ENCODE results near the gene PSMD12.
"Not testable (repeated sequence)": the region's sequence is repeated elsewhere in the genome, so short reads cannot be mapped to it uniquely, and the experiment has no call there.

PSMD12 gene
- long read RNA-seq, donor 1, full-length matches to known transcripts, result 16 of 16 reads
- long read RNA-seq, donor 1, partial matches to known transcripts, result 0 of 16 reads
- long read RNA-seq, donor 1, other reads (novel, unspliced or antisense), result 0 of 16 reads
- long read RNA-seq, donor 2, full-length matches to known transcripts, result 1 of 7 reads
- long read RNA-seq, donor 2, partial matches to known transcripts, result 6 of 7 reads
- long read RNA-seq, donor 2, other reads (novel, unspliced or antisense), result 0 of 7 reads
- long read RNA-seq, donor 3, full-length matches to known transcripts, result 5 of 19 reads
- long read RNA-seq, donor 3, partial matches to known transcripts, result 14 of 19 reads
- long read RNA-seq, donor 3, other reads (novel, unspliced or antisense), result 0 of 19 reads
- long read RNA-seq, donor 4, full-length matches to known transcripts, result 16 of 16 reads
- long read RNA-seq, donor 4, partial matches to known transcripts, result 0 of 16 reads
- long read RNA-seq, donor 4, other reads (novel, unspliced or antisense), result 0 of 16 reads
- long read RNA-seq, donor 5, full-length matches to known transcripts, result 7 of 7 reads
- long read RNA-seq, donor 5, partial matches to known transcripts, result 0 of 7 reads
- long read RNA-seq, donor 5, other reads (novel, unspliced or antisense), result 0 of 7 reads
- long read RNA-seq, donor 6, full-length matches to known transcripts, result 7 of 13 reads
- long read RNA-seq, donor 6, partial matches to known transcripts, result 6 of 13 reads
- long read RNA-seq, donor 6, other reads (novel, unspliced or antisense), result 0 of 13 reads
- long read RNA-seq, donor 7, result 0 reads
- long read RNA-seq, donor 8, full-length matches to known transcripts, result 16 of 23 reads
- long read RNA-seq, donor 8, partial matches to known transcripts, result 7 of 23 reads
- long read RNA-seq, donor 8, other reads (novel, unspliced or antisense), result 0 of 23 reads

DNA sequence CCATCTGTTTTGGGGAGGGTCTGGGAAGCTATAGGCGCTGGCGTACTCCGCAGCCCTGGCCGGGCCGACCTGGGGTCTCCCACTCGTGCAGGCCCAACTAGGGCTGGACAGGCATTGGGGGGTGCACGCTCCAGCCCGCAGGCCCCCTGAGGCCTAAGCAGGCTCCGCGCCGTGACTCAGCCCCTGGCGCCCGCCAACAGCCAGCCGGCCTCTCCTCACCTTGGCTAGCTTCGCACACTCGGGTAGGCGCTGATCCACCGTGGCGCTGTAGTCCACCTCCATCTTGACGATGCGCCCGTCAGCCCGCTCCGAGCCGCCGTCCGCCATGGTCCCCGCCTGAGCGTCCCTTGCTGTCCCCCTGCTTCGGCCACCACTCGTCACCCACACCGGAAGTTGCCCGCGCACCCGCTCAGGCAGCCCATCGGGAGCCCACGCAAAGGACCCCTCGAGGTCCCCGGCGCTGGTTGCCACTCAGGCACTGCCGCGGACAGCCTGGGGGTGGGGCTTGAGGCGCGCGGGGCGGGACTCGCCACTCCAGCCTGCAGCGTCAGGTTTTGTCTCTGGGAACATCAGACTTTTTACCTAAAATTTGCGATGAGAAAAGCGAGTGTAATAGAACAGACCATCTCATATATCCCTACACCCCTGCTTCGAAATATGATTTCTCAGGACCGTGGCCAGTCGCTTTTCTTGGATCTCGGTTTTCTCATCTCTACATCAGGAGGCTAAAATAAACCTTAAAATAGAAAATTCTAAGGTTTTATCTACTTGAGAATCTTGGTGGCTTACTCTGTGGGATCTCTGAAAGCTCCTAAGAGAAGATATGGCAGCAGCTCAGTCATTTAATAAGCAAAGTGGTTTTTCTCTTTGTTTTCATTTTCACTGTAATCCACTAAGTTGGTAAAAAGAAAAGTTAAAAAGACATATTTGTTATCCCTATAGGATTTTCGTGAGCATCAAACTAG lies at the start of gene PSMD12:
Gene PSMD12 (minus strand): TSS at position 385 of the 965 bp plus-strand sequence. CDS start 58 bp downstream, at position 327.
- peak; percentile 91 for DNase-seq

DNA sequence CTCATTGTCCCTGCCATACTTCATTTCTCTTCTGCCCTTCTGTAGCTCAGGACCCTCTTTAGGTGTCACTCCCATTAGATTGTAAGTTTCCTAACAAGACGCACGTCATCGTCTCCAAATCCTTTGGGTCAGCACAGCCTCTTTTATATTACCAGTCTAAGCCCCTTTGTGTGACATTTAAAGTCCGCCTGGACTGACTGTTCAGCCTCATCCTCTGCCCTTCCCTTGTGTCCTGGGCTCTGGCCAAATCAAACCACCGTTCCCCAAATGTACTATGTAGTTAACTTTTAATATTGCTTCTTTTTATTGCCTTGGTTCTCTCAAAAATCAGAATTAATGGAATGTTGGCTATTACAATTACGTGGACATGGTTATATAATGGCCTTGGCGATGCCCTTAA lies 48.9 kb upstream of the PSMD12 start:
- DNase-seq, result no peak

DNA sequence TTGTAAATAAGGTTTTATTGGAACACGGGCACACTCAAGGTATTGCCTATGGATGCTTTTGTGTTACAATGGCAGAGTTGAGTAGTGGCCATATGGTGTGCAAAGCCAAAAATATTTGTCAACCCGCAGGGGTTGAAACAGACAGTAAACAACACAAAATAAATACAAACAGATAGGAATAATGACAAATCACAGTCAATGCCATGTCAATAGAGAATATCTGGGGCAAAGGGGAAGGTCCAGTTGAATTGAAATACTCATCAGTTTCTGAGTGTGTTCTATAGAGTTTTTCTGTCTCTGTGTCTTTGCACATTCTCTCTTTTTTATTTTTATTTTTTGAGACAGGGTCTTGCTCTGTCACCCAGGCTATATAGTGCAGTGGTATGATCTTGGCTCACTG lies 48.2 kb upstream of the PSMD12 start:
- DNase-seq, result no peak

DNA sequence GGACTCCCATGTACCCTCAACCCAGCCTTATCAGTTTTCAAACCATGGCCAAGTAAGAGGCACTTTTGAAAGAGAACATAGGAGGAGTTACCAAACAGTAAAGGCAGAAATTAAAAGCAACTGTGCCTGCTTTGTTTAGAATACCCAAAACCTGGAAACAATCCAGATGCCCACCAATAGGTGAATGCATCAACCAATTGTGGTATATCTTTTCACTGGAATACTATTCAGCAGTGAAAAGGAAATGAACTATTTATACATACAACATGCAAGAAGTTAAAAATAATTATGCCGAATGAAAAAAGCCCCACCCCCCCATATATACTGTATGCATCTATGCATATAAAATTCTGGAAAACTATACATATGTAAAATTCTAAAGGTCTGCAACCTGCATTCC lies 47.8 kb upstream of the PSMD12 start:
- DNase-seq, result no peak

DNA sequence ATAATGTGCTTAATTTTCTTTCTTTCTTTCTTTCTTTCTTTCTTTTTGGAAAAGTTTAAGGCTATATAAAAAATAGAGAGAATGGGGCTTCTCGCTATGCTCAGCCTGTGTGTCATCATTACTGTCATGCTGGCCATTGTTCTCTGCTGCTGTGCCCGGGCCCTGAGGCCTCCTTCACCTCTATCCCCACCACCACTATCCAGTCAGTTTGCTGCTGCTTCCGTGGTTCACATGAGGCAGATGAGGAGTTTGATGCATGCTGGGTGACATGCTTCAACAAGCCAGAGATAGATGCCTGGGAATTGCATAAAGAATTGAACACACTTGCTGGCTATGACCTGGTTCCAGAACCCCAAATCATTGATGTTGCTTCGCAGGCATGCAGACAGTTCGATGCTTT lies 47.0 kb upstream of the PSMD12 start:
- no peak for DNase-seq

DNA sequence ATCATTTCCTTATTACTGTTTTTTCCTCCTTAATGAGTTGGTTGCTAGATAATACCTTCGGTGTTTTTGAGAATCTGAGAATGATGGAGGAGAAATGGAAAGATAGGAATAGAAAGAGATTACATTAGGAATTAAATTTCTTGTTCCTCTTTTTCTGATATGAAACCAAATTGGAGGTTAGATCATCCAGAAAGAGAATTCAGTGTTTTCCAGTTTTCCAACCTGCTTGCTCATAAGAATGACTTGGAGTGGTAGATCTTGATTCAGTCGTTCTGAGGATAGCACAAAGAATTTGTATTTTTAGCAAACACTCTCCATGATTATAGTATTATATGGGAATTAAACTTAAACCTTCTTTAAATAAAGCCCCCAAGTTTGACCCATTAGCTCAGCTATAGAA lies 46.6 kb upstream of the PSMD12 start:
- DNase-seq, result no peak

DNA sequence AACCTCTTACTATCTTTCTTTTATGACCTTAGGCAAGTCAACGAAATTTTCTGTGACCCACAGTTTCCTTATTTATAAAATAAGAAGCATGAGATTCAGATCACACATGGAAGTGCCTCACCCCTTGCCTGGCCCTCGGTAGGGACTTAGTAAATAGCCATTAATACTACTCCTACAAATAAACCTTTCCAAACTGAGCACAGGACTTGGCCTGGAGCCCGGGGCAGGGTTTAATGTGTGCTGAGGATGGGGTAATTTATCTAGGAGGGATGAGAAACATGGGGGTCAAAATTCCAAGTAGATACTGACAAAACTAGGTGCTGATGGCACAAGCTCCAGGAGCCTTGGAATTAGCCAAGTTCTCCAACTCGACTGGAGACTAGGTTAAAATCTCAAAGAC lies 45.7 kb upstream of the PSMD12 start:
- no peak for DNase-seq

DNA sequence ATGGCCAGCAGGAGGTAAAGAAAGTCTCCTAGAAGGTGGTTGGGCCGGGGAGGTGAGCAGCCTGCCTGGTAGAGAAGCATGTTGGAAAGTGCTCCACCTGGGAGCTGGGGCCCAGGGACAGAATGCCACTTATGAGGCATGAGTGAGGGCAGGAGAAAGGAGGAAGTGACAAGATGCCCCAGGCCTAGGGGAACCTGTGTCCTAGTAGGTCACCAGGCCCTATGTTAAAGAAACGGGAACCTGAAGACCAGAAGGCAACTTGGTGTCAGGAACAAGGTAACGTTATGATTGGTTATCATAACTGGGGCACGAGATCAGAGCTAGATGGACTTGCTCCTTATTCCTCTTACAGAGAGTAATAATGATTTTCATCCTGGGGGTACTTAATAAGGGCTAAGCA lies 45.0 kb upstream of the PSMD12 start:
- no peak for DNase-seq

DNA sequence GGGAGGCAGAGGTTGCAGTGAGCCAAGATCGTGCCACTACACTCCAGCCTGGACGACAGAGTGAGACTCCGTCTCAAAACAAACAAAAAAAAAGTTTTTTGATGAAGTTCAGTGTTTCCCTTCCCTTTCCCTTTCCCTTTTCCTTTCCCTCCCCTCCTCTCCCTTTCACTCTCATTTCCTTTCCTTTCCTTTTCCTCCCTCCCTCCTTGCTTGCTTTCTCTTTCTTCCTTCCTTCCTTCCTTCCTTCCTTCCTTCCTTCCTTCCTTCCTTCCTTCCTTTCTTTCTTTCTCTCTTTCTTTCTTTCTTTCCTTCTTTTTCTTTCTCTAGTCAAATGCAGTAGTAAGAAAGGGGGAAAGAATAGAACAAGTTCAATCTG lies 42.1 kb upstream of the PSMD12 start:
- DNase-seq, result not testable (repeated sequence)

DNA sequence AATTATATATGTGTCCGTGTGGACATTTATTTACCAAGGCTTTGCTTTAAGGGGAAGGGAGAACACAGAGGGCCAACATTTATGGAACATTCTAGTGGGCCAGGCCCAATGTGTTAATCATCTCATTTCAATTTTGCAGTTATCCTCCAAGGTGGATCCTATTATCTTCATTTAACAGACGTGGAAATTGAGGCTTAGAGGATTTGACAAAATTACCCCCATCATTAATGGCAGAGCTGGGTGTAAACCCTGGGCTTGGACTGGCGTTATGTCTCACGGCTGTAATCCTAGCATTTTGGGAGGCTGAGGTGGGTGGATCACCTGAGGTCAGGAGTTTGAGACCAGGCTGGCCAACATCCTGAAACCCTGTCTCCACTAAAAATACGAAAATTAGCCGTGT lies 37.1 kb upstream of the PSMD12 start:
- no peak for DNase-seq

DNA sequence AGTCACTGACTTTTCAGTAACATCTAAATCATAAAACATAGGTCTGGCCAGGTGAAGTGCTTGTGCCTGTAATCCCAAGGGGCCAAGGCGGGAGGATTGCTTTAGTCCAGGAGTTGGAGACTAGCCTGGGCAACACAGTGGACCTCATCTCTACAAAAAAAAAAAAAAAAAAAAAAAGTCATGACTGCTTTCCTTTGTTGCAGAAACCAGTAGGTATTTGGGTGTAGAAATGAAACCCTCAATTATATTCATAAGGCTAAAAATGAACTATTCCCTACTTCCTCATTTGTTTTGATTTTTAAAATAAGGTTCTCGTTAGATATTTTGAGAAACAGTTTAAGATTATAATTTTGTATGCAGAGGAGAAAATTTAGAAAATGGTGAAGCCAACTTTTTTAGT lies 36.7 kb upstream of the PSMD12 start:
- no peak for DNase-seq

DNA sequence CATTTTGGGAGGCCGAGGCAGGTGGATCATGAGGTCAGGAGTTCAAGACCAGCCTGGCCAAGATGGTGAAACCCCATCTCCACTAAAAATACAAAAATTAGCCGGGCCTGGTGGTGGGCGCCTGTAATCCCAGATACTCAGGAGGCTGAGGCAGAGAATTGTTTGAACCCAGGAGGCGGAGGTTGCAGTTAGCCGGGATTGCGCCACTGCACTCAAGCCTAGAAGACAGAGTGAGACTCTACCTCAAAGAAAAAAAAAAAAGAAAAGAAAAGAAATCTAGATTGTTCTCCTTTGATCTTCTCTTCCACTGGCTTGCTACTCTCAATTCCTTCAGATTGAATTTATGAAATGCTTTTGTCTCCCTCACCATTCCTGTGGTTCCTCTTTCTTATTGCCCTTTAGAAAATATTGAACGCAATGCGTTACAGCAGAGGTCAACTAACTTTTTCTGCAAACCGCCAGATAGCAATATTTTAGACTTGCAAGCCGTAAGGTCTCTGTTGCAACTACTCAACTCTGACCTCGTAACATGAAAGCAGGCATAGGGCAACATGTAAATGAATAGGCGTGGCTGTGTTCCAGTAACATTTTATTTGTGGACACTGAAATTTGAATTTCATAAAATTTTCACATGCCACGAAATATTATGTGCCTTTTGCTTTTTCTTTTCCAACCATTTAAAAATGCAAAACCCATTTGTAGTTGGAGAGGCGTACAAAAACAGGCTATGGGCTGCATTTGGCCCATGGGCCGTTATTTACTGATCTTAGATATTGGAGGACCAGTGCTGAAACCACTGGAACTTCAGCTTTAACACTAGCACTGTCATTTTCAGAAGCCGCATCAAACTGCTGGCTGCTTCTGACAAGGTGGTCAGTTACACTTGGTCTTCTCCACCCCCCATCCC lies 35.5 kb upstream of the PSMD12 start:
- no peak for DNase-seq

DNA sequence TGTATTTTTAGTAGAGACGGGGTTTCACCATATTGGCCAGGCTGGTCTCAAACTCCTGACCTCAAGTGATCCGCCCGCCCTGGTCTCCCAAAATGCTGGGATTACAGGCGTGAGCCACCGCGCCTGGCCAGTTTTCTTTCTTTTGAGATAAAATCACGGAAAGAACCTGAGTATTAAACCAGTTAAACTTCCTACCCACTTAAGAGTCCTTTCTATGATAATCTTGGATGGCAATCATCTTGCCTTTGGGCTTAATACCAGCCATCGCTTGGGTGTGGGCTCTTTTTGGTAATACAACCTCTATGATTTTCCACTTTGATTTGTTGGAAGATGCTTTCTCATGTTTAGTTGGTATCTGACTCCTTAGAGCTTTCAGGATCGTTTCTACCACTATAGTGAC lies 34.7 kb upstream of the PSMD12 start:
- no peak for DNase-seq

DNA sequence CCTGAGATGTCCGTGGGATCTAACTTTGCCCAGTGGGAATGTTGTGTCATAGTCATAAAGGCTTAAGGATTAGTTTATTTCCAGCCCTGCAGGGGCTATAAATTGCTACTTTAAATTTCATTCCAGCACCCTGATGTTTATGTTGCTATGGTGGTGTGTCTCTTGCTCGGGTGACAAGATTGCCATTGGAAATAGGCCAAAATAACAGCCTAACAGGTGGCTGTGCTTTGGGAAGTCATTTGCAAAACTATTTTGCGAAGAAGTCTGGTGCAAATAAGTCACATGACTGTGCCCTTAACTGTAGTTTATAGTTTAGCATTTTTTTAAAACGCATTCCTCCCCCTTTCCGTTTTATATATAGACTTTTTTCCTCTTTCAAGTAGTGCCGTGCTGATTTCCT lies 33.8 kb upstream of the PSMD12 start:
- DNase-seq, result no peak

DNA sequence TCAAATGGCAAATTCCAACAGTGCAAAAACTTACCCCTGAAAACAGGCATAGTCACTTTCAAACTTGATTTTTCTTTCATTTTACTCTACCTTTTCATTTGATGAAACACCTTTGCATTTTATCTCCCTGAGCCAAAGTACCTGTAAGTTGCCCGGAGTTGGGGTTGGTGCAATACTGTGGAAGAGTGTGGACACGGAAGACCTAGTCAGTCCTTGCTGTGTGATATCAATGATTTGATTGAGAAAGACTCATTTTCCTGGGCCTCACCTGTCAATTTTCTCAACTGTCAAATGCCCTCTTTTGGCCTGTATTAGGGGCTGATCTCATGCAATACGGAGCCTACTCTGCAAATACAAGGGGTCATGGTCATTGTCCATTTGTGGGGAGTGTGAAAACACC lies 33.3 kb upstream of the PSMD12 start:
- DNase-seq, result no peak

DNA sequence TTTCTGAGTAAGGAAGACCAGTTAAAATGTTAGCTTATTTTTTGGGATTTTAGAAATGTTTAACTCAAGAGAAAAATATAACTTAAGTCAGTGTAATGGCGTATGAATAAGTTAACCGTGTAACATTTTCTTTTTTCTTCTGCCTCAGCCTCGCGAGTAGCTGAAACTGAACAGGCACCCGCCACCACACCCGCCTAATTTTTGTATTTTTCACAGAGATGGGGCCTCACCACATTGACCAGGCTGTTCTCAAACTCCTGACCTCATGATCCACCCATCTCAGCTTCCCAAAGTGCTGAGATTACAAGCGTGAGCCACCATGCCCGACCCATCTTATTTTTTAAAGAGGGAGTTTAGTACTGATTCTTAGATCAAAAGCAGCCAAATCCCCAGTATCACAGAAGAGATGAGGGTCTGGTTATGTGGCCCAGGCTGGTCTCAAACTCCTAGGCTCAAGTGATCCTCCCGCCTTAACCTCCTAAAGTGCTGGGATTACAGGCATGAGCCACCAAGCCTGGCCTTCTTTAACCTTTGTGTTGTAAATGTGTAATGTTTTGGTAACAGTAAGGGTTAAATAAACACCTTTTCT lies 27.5 kb upstream of the PSMD12 start:
- no peak for DNase-seq

DNA sequence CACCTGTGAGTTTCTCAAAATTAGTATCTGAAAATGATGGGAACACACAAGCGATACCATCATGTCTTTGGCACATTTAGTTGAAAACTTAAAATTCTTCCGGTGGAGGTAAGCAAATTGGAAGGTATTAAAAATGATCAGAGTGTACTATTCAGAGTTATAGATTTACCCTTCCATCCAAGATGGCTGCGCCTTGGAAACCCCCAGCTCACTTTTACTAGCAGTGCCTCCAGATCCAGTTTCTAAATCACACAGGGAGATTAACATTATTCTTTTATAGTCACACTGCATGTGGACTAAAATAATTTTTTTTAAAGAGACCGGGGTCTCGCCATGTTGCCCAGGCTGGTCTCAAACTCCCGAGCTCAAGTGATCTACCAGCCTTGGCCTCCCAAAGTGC lies 25.7 kb upstream of the PSMD12 start:
- DNase-seq, result no peak

DNA sequence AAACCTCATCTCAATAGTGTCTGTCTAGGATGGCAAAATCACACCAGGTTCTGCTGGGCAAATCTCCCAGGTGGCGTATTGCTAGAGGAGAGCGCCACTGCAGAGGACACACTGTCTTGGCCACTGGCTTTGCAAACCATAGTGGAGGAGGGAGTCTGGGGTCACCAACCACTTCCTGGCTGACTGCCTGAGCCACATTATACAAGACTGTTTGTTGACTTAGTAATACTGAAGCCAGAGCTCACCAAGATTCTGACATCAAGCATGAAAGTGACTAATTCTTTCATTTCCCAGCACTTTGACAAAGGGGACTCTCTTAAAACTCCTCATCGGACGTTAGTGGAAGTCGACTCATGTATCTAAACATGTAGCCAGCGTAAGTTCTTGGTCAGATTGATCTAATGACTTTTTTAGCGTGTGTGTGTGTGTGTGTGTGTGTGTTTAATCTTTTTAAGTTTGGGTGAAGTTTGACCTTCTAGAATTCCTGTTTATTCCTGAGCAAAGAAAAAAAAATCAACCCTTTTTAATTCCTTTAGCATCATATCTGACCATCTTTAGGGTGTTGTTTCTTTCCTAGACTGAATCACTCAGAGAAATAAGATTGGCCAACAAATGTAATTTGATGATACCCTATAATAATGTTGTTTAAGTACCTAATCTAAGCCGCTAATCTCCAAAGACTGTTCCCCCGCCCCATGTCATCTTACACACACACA lies 24.4 kb upstream of the PSMD12 start:
- DNase-seq, result peak; percentile 45

DNA sequence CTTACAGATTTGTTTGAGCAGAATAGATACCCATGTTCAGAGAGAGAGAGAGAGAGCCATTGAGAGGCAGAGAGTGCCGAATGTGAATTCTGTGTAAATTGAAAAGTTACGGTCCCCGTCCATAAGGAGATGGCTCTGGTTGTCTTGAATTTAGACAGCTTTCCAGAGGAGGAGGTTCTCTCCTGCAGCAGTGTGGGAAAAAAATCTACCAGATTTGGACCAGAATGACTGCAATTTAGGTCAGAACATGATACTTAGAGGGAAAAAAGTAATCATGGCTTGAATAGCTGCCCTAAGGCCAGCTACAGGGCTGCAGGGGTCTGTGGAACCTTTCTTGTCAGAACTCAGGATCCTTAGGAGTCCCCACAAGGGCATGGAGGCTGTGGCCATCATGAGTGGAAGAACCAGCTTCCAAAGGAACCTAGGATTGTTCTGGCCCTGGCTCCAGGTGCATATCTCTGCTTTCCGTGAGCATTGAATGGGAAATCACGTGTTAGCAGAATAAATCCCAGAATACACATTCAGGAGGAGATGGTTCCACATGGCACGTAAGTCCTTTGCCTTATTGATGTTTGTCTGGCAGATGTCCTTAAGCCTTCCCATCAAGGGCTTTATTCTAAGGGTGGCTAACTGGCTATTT lies 23.7 kb upstream of the PSMD12 start:
- DNase-seq, result no peak

DNA sequence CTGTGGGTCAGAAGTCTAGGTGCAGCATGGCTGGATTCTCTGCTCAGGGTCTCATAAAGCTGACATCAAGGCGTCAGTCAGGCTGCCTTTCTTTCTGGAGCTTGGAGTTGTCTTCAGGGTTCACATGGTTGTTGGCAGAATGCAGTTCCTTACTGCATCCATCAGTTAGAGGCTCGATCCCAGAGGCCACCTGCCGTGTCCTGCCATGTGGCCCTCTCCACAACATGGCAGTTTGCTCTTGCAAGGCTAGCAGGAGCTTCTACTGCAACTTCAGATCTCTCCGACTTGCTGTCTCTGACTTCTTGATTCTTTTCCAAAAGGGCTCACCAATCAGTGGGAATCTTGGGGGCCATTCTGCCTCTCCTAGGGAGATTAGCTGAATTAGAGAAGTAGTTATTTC lies 22.6 kb upstream of the PSMD12 start:
- DNase-seq, result no peak

All from right kidney (tissue), 9 donors.